Activated CD4-positive, alpha-beta T cell treated with anti-CD3 and anti-CD28 coated beads, Interleukin-2, Interleukin-6, amounts not matched to agents 100 ng/mL and 50 ng/mL, durations not matched to agents 16 hours and 8 hours (primary cell): ENCODE measurements around the gene ATXN7L1.
"Not testable (repeated sequence)": the region's sequence is repeated elsewhere in the genome, so short reads cannot be mapped to it uniquely, and the experiment has no call there.

Experiments
- DNase-seq: peaks from one replicate; pipeline ENCODE4 v3.0.0-alpha.2; 2020

The ATXN7L1 gene

GRCh38 chr7:105890290-105890997 lies 14.0 kb upstream of the ATXN7L1 start:
- DNase-seq = peak; percentile 55

GRCh38 chr7:105887569-105888189 lies 11.3 kb upstream of the ATXN7L1 start:
- DNase-seq = no peak

GRCh38 chr7:105886776-105887175 lies 10.4 kb upstream of the ATXN7L1 start:
- no peak for DNase-seq

DNA sequence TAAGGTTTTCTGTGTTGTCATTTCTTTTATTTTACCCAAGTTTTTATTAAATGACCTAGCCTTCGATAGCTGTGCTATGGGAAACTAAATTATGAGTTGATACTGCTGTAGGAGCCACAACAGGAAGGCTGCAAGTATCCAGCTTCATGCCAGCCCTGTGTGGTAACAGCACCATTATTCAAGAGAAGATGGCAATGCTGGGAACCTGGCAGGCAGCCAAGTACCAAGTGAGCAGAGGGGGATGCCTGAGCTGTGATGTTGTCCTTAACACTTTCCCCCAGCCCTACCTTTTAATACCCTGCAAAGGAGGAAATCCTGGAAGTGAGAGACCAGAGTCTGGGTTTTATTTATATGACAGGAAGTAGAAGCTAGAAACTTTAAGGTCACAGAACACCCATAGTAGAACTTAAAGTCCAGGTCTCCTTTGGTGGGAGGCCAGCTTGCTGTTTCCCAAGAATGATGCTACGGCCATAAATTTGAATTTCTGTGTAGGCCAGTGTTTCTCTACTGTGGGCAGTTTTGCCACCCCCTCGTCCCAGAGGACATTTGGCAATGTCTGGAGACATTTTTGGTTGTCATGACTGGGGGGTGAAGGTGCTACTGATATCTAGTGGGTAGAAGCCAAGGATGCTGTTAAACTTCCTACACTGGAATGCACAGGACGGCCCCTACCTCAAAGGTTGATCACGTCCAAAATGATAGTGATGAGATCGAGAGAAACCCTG lies 9.2 kb upstream of the ATXN7L1 start:
- no peak for DNase-seq

- not testable (repeated sequence) for DNase-seq
Observed at GRCh38 chr7:105883179-105883578, 6.8 kb upstream of the ATXN7L1 start.

DNA sequence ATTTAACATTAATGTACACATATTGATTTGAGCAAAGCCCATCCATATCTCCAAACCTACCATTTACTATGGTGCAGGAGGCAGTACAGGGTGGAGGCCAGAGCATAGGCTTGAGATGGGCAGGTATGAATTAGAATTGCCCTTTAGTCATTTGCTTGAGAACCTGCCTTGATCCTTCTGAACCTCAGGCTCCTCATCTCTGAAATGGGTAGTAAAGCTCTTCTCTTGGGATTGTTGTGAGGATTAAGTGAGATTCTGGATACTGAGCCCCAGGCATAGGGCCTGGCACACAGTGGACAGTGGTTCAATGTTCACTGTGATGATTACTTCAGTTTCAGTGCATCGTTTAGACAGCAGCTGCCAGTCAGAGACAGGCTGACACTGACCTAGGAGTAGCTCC lies 5.0 kb upstream of the ATXN7L1 start:
- DNase-seq = no peak

- DNase-seq = no peak
Observed at GRCh38 chr7:105880571-105881330, 4.4 kb upstream of the ATXN7L1 start.

DNA sequence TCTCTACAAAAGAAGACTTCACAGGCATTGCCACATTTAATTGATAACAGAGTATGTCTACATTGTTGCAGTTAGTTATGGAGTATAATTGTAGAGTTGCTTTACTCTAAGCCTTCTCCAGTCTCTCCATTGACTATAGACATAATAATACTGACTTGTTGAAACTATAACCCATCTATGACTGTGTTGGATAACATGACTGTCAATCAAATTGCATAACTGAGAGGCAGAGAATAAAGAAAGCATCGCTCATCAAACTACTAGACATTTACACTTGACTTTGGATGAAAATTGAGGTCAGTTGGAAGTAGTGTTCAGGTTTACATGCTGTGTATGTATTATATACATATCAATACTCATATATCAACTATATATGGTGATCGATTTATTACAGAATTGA lies 3.4 kb upstream of the ATXN7L1 start:
- DNase-seq = no peak

- DNase-seq = no peak
Observed at GRCh38 chr7:105878746-105879605, 2.6 kb upstream of the ATXN7L1 start.

DNA sequence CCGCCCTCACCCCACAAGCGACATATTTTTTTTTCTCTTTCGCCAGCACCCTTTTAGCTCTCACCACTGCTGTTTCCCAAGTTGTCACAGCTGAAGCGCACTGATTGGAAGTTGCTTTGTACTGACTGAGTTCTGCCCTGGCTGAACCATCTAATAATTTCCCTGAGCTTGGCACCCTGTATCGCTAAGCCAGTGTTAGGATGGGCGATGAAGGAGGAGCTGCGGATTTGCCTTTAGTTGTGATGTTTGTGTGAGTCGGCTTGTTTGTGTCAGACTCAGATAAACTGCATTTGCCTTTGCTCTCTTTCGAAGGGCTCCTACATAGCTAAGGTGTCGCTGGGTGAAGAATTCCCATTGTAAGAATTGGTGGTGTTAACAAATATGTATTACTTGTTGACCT lies 1.3 kb upstream of the ATXN7L1 start:
- no peak for DNase-seq

GRCh38 chr7:105876964-105877601 lies 684 bp upstream of the ATXN7L1 start:
- DNase-seq = no peak

- DNase-seq = no peak
Observed at GRCh38 chr7:105875505-105875904, 894 bp downstream of the ATXN7L1 start.

GRCh38 chr7:105874055-105874454 lies 2.3 kb downstream of the ATXN7L1 start:
- no peak for DNase-seq

DNA sequence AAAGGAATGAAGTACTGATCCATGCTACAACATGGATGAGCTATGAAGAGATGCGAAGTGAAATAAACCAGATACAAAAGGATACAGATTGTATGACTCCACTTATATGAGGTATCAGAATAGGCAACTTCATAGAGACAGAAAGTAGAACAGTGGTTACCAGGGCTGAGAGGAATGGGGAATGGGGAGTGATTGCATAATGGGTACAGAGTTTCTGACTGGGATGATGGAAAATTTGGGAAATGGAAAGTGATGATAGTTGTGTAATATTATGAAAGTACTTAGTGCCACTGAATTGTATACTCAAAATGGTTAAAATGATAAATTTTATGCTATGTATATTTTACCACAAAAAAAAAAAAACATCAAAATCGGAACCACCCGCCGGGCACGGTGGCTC lies 3.9 kb downstream of the ATXN7L1 start:
- DNase-seq = no peak

DNA sequence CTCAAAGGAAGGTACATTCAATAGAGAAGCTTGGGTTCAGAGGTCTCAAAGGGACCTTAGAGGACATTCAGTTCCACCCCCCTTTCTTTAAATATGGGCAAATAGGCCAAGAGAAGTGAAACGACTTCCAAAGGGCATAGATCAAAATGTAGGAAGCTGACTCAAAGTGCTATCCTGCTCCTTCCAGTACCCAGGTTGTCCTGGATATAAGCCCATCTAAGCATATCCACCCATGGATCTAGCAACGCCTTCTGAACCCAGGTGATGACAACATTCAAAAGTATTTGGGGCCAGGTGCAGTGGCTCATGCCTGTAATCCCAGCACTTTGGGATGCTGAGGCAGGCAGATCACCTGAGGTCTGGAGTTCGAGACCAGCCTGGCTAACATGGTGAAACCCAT lies 5.3 kb downstream of the ATXN7L1 start:
- DNase-seq = no peak

DNA sequence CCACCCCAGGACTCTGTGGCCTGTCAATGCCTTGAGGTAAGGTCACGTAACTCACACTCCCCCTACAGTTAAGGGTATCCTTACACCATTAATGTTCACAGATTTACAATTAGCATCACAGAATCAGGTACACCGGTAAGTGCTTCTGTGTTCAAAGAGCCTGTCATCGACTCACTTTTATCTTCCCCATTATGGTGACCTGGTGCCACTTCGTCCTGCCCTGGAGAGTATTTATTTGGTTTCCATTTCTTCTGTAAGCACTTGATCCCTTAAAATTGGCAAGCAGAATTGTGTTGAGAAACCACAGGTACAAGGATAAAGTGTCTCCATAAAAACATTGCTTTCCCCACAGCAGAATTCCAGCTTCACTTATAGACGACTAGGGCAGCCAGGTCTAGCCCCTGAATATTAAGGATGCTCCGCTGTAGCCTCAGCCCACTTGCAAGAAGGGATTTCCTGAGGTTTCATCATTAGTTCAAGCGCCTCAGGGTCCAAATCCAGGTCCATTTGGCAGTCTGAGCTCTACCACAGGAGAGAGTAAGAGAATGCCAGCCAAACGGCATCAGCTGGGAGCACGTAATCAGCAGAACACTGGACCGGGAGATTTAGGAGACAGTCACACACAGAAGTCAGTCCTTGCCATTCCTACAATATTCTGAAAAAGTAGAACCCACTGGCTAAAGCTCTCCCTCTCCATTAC lies 10.1 kb downstream of the ATXN7L1 start:
- no peak for DNase-seq

DNA sequence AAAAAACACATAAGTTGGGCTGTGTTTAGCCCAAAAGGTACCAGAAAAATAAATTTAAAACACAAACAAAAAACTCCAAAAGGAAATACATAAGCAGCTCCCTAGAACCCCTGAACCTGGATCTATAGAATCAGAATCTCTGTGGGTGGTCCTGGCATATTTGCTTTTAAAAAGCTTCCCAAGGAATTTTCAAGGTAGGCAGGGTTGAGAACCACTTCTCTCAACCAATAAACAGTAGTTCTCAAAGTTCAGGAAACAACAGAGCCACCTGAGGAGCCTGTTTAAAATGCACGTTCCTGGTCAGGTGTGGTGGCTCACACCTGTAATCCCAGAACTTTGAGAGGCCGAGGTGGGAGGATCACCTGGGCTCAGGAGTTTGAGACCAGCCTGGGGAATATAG lies 12.5 kb downstream of the ATXN7L1 start:
- no peak for DNase-seq

- DNase-seq = no peak
Observed at GRCh38 chr7:105862770-105863169, 13.6 kb downstream of the ATXN7L1 start.

DNA sequence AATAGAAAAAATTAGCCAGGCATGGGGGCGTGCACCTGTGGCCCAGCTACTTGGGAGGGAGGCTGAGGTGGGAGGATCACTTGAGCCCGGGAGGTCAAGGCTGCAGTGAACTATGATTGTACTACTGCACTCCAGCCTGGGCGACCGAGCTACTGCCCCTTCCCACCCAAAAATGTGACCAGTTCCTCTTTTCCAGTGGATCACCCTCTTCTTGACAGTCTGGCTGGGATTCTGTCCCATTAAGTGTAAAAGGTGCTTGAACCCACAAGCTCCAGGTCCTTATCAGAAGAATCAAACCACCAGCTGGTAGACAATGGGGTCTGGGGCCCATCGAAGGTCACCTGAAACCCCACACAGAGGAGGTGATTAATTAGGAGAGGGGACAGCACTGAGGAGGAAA lies 14.1 kb downstream of the ATXN7L1 start:
- DNase-seq = no peak

DNA sequence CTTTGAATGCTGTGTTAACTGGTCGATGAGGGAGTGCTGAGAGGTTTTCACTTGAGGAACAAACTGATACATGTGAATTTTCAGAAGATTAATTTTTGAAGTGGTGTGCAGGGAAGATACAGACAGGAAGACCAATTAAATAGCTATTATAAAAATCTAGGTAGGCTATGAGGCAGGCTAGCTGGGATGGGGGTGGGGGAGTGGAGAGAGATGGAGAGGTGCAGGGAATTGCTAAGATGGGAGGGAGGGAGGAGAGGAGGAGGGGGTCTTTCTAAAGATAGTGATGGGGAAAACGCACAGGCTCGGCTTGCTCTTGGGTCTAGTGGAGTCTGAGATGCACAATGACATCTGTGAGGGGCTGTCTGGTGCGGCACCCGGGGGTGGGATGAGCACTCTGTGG lies 15.2 kb downstream of the ATXN7L1 start:
- DNase-seq = no peak

GRCh38 chr7:105860793-105861192 lies 15.6 kb downstream of the ATXN7L1 start:
- no peak for DNase-seq
